Measurements from ENCODE around the gene B3GALT6. TPM values are rescaled to one million over a fixed set of nuclear protein-coding genes. Genes with fewer than 3 reads are reported as not detected.
A peak's percentile ranks its signal among the peaks of the same experiment; 100 is the strongest.

Gene B3GALT6
- total RNA-seq, 1 experiment from 2014 or later, result 74.0 TPM

DNA sequence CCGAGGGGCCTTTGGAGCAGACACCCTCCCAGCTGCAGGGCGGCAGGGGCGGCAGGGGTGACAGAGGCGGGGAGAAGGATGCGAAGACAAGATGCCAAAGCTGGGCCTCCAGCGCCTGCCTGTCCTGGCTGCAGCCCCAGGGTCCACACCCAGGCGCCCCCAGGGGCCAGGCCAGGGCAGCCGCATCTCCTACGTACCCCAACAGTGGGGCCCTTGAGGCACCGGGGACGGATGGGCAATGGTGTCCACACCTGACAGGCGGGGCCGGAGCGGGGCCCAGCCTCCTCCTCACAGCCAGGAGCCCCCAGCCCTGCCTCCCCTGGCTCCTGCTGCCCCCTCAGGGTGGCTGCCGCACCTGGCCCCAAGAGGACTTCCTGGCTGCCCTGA, 7.2 kb downstream of the B3GALT6 start:
- Histone ChIP-seq H3K4me1 (ENCODE audit: insufficient read depth, low read length) (peaks cover 46% of the 10 kb centered on the region), H3K27me3 (ENCODE audit: low read length) (no peaks in the 10 kb centered on the region), H3K79me2 (ENCODE audit: low read length) (peaks cover 15% of the 10 kb centered on the region), H3K4me3 (ENCODE audit: low read length) (no peak overlapping the region), H3K4me2 (ENCODE audit: low read length) (peak overlapping the region; percentile 39), H3K27ac (ENCODE audit: low read length) (peak overlapping the region; percentile 91), H4K20me1 (ENCODE audit: low read length) (no peaks in the 10 kb centered on the region), H3K9me3 (ENCODE audit: low read length) (no peaks in the 10 kb centered on the region), H3K9ac (ENCODE audit: low read length) (peak overlapping the region; percentile 43; the same call in 1 of the 2 replicates), H2AFZ (ENCODE audit: low read length) (no peak overlapping the region), H3K9me2 (replicated peaks; ENCODE audit: low read length) (no peaks in the 10 kb centered on the region), H3F3A (ENCODE audit: low read length, unreplicated experiment) (no peaks in the 10 kb centered on the region), H3K36me3 (ENCODE audit: low read depth, low read length) (no peaks in the 10 kb centered on the region)
- TF ChIP-seq, protein P1, sequence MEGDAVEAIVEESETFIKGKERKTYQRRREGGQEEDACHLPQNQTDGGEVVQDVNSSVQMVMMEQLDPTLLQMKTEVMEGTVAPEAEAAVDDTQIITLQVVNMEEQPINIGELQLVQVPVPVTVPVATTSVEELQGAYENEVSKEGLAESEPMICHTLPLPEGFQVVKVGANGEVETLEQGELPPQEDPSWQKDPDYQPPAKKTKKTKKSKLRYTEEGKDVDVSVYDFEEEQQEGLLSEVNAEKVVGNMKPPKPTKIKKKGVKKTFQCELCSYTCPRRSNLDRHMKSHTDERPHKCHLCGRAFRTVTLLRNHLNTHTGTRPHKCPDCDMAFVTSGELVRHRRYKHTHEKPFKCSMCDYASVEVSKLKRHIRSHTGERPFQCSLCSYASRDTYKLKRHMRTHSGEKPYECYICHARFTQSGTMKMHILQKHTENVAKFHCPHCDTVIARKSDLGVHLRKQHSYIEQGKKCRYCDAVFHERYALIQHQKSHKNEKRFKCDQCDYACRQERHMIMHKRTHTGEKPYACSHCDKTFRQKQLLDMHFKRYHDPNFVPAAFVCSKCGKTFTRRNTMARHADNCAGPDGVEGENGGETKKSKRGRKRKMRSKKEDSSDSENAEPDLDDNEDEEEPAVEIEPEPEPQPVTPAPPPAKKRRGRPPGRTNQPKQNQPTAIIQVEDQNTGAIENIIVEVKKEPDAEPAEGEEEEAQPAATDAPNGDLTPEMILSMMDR (conservative IDR thresholded peaks at IDR 0.05; ENCODE audit: low read depth, low read length), result no peak; the same call in none of the 2 replicates
- TF ChIP-seq EZH2phosphoT487 (IDR thresholded peaks at IDR 0.05; ENCODE audit: borderline replicate concordance, low read length) (no peak), EZH2 (IDR thresholded peaks at IDR 0.05; ENCODE audit: low read length, unreplicated experiment) (no peak)
- no peak for DNase-seq
- ChIA-PET CTCF (interaction anchor here (1.7 kb wide), 1 partner anchor 26 kb away, joined by 4 read pairs; no protein-coding TSS in a partner anchor), POLR2A (ENCODE audit: unreplicated experiment) (interaction anchor here (0.6 kb wide), 1 partner anchor 123 kb away, joined by 3 read pairs; the partner anchor contains the start of gene C1orf159)
- no TSS peak for BruUV-seq (replicated peaks)
- ATAC-seq, result no peak
- intact Hi-C loops (cut with micrococcal nuclease), result loop anchor here (2.0 to 5.0 kb wide), 2 partner anchors 26 to 53 kb away; no protein-coding TSS in a partner anchor

DNA sequence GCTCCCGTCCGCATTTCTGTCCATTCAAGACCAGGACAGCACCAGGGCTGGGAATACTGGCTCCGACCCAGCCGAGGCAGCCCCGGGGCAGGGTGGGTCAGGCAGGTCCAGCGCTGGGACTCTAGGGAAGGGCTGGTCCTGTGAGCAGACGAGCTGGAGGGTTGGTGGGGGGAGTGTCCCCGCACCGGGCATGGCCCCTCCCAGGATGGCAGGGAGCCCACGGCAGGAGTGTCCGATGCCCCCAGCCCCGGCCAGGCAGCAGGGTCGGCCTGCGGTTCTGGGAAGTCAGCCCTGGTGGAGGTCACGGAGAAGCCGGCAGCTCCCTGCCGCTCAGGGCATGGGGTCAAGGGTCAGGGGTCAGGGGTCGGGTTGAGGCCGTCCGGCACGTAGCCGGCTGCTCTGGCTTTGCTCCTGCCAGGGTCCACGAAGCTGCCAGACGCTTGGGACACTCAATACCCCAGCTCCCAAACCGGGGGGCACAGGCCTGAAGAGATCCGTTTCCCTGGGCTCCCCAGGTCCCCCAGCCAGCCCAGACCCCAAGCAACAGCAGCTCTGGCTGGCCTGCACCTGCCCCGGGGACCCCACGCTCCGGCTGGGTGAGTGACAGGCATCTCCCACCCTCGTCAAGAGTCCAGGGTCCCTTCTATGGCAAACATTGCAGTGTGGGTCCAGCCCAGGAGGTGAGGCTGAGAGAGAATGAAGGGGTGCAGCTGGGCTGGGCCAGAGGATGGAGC, 7.7 kb downstream of the B3GALT6 start:
- no peaks in the 10 kb centered on the region for H3K27me3 ChIP-seq (ENCODE audit: low read length)
- peaks cover 43% of the 10 kb centered on the region for H3K4me1 ChIP-seq (ENCODE audit: insufficient read depth, low read length)
- H3K27ac ChIP-seq (ENCODE audit: low read length), result peak overlapping the region; percentile 91
- no peaks in the 10 kb centered on the region for H3F3A ChIP-seq (ENCODE audit: low read length, unreplicated experiment)
- H3K9me2 ChIP-seq (replicated peaks; ENCODE audit: low read length), result no peaks in the 10 kb centered on the region
- DNase-seq (peak; percentile 68), ATAC-seq (peak; percentile 8)
- no peaks in the 10 kb centered on the region for H3K9me3 ChIP-seq (ENCODE audit: low read length)
- intact Hi-C loops (cut with micrococcal nuclease), result loop anchor here (2.0 to 5.0 kb wide), 2 partner anchors 25 to 53 kb away; no protein-coding TSS in a partner anchor
- no peaks in the 10 kb centered on the region for H4K20me1 ChIP-seq (ENCODE audit: low read length)
- ChIA-PET CTCF (interaction anchor here (1.7 kb wide), 1 partner anchor 25 kb away, joined by 4 read pairs; no protein-coding TSS in a partner anchor), POLR2A (ENCODE audit: unreplicated experiment) (interaction anchor here (0.6 kb wide), 1 partner anchor 124 kb away, joined by 3 read pairs; the partner anchor contains the start of gene C1orf159)
- no TSS peak for BruUV-seq (replicated peaks)
- no peak overlapping the region for H2AFZ ChIP-seq (ENCODE audit: low read length)
- TF ChIP-seq, protein P1 (conservative IDR thresholded peaks at IDR 0.05; ENCODE audit: low read depth, low read length), result no peak
- TF ChIP-seq EZH2phosphoT487 (IDR thresholded peaks at IDR 0.05; ENCODE audit: borderline replicate concordance, low read length) (no peak), EZH2 (IDR thresholded peaks at IDR 0.05; ENCODE audit: low read length, unreplicated experiment) (no peak)
- H3K4me2 ChIP-seq (ENCODE audit: low read length), result peak overlapping the region; percentile 39
- H3K9ac ChIP-seq (ENCODE audit: low read length), result no peak overlapping the region; the same call in 1 of the 2 replicates
- no peaks in the 10 kb centered on the region for H3K36me3 ChIP-seq (ENCODE audit: low read depth, low read length)
- peaks cover 10% of the 10 kb centered on the region for H3K79me2 ChIP-seq (ENCODE audit: low read length)
- H3K4me3 ChIP-seq (ENCODE audit: low read length), result no peak overlapping the region

Data from PC-3 (cell line).